NCI-H345 (cell line): ENCODE data around the gene CNN2.

Experiments
- DNase-seq: peaks from one replicate; lab custom pipeline; 2025; lab: John Stamatoyannopoulos, UW

Gene CNN2

DNA sequence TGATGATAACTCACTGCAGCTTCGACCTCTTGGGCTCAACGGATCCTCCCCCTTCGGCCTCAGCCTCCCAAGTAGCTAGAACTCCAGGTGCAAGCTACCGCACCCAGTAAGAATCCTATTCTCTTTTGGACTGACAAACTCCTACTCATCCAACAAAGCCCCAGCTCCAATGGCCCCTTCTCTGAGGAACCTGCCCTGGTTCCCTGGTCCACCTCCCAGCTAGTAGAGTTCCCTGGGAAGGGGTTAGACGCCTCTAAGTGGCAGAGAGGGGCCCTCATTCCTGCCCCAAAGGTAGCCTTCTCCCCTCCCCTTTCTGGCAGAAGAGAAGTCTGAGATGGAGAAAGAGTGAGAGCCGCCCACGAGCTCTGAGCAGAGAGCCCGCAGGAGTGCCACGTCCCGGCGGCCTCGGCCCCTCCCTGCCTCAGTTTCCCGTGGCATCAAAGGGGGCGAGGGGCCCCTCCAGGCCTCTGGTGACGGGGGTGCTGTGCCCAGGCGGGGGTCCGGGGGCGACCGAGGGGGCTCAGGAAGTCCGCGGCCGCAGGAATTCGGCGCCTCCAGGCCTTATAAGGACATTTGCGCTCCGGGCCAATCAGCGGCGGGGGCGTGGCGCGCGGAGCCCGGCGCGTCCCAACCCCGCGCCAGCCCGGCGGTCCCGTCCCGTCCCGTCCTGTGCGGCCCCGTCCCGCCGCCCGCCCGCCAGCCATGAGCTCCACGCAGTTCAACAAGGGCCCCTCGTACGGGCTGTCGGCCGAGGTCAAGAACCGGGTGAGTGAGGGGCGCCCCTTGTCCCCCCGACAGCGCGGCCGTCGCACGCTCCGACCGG is at the start of gene CNN2:
Gene CNN2, plus strand, starts transcription at position 649 of the 823 bp plus-strand sequence. Its CDS starts 54 bp downstream, at position 703.
- DNase-seq, result no peak

DNA sequence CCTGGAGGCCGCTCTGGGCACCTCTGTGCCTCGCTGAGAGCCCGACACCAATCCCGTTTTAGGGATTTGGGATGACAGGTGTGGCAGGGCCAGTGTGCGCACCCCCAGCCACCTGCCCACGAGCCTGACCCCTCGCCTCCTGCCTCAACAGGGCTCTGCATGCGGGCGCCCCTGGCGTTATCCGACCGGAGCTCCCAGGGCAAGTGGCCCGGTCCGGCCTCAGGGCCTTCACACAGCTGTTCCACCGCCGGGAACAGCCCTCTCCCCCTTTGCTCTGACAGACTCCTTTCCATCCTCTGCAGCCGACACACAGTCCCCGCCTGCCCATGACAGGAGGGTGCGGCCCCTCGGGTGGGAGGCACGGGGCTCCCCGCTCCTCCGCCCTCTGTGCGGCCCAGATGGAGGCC is 49.3 kb upstream of the CNN2 start:
- DNase-seq, result no peak

DNA sequence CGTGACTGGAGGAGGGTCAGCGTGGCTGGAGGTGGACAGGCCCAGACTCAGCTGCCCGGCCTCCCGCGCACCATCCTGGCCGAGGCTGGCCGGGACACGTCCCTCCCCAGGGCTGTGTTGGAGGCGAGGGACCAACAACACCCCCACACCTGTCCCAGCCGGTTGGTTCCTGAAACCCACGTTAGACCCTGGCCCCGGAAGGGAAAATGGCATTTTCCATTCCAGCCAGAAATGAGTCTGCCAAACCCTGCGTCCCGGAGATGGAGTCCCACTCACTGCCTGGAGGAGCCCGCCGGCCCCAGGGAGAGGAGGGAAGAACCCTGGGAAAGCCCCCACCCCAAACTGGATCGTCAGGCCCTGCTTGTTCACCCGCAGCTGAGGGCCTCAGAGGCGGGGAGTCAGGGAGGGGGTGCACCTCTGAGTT is 47.1 kb upstream of the CNN2 start:
- DNase-seq, result no peak

DNA sequence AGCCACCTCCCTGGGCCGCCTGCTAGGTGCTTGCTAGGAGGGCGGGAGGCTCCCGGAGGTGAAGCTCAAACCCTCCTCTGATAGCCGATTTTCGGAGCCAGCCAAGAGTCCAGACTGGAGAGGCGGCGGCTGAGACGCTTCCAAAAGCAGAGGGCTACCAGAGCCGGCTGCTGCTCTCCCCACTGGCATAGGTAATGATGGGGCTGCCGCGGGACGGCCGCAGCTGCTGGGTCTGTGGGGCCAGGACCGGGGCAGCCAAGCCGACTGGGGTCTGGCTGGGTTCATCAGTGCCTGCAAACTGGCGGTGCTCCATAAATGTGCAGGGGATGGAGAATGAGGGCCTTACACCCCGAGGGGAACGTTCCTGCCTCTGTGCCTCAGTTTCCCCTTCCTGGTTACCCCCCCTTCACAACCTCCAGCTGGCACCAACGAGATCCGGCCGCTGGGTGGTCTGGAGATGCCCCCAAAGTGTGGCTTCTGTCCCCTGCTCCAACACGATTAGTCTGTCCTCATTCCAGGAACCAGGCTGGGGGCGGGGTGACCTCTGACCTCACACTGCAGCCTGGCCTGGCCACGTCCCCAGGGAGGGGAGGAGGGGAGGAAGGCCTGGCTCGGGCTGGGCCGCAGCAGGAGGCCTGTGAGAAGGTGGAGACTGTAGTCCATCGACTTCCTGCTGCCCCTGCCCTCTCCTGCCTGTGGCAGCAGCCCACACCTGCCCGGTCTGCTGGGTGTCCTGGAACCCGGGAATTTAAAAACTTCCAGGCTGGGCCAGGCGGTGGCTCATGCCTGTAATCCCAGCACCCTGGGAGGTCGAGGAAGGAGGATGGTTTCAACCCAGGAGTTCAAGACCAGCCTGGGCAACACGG is 46.0 kb upstream of the CNN2 start:
- no peak for DNase-seq

DNA sequence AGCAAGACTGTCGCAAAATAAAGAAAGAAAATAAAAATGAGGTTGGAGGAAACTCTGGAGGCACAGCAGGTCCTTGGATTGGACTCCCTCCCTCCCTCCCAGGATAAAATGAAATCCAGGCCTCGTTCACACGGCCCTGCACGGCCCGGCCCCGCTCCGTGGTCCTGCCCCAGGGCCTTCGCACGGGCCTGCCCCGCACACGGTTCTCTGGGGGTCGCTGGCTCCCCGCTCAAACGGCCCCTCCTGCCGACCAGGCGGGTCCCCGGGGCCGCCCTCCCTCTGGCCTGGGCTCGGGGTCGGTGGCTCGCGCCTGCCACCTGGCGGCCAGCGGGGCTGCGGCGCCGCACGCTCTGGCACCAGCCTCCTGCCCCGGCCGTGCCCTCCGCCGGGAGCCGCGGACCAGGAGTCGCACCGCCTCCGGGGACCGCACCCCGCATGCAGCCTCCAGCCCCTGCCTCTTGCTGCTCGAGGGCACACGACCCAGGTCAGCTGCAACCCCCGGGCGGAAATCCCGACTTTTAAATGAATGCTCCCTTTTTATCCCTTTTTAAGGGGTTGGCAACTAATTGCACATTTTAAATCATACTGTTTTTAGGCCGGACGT is 43.7 kb upstream of the CNN2 start:
- peak; percentile 63 for DNase-seq

DNA sequence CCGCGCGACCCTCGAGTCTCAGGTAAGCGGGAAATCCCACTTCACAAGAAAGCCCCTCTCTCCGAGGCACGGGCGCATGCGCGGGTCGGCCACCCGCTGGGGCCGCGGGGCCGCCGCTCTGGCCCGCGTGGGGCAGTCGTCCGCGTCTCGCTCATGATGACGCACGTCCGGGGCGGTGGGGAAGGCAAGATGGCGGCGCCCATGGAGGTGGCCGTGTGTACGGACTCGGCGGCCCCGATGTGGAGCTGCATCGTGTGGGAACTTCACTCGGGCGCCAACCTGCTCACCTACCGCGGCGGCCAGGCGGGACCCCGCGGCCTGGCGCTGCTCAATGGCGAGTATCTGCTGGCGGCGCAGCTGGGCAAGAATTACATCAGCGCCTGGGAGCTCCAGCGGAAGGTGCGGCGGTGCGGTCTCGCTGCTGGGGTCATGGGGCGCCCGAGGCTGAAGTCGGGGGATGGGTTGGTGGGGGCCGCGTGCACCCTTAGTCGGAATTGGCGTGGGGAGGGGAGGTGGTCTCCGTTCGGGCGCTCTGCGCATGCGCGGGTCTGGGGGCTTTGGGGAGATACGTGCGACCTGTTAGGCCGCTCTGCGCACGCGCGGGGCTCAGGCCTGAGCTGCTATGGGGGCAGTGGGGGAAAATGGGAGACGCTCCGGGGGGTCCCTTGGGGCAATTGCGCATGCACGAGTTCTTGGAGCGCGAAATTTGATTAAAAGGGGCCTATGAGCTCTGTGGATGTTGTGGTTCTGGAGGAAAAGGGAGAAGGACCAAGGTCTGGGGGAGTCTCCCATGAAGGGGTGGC is 42.0 kb upstream of the CNN2 start, which contains the start of gene WDR18:
Gene WDR18, plus strand, starts transcription at position 181 of the 803 bp plus-strand sequence. Its CDS starts 9 bp downstream, at position 190.
- peak; percentile 94 for DNase-seq

DNA sequence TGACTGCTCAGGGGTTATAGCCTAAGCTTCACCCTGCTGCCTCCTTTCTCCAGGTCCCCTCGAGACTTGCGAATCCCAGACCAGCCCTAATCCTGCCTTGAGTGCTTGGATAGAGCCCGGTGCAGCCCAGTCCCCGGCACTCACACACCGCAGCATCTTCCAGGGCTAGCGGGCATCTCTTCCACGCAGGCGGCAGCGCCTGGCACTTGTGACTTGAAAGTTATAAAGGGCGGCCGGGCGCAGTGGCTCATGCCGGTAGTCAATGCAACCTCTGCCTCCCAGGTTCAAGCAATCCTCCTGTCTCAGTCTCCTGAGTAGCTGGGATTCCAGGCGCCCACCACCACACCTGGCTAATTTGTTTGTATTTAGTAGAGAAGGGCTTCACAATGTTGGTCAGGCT is 40.3 kb upstream of the CNN2 start:
- no peak for DNase-seq

DNA sequence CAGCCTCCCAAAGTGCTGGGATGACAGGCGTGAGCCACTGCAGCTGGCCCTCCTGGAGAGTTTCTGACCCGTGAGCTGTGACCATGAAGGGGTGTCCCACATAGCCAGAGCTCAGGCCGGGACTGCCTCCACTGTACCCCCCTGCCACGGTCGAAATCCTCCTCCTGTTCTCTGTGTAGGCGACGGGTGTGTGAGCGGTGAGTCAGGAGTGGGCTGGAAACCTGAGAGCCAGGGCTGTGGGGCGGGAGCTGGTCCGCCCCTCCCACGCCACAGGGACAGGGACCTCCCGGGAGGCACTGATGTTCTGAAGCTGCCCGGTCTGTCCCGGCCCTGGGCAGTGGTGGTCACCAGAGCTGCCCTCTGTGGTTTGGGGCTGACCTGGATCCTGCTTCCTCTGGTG is 38.3 kb upstream of the CNN2 start:
- no peak for DNase-seq

DNA sequence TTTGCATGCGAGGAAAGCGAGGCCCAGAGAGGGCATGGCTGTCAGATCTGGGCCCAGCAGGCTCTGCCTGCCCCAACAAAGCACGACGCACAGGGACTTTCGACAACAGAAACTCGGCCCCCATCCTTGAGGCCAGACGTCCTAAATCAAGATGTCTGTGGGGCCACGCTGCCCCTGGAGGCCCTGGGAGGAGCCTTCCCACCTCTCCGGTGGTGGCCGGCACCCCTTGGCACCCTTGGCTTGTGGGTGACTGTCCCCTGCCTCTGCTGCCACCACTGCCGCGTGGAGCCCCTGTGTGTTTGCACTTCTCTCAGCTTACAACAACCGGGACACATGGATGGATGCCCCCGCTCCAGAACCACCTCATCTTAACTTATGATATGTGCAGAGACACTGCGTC is 37.9 kb upstream of the CNN2 start:
- DNase-seq, result no peak

DNA sequence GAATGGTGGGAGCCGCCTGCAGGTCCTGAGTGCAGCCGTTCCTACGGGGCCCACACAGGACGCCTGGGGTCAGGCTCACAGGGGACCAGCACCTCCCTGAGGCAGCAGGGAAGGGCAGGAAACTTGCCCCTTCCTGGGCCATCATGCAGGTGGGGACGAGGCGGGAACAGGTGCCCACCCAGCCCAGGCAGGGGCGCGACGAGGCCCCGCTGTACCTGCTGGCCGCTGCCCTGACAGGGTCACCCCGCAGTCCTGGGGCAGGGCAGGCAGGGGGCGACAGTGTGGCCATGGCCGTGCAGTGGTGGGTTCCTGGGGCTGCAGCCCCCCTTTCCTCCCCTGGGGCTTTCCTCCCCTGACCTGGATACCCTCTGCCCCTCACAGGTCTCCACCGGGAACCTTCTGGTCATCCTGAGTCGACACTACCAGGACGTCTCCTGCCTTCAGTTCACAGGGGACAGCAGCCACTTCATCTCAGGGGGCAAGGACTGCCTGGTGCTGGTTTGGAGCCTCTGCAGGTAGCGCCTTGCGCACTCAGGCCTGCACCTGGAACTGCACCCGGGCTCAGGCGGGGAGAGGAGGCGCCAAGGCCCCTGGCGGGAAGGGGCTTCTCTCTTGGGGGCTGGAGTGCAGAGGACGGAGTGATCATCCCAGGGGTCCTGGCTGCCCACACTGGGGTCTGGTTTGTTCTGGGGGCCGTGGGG is 36.9 kb upstream of the CNN2 start:
- DNase-seq, result no peak

DNA sequence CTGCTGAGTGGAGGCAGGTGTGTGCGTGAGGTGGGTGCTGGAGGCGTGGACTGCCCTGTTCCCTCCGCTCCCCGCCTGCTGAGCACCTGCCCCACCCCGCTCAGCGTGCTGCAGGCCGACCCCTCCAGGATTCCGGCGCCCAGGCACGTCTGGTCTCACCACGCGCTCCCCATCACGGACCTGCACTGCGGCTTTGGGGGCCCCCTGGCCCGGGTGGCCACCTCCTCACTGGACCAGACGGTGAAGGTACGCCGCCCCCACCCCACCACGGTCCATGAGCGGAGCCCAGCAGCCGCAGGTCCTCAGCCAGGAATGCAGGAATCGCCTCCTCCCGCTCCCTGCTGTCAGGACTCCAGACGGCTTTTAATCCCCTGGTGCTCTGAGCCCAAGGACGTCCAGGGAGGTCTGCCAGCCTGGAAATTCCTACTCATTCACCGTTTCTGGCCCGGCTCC is 36.3 kb upstream of the CNN2 start:
- DNase-seq, result no peak

DNA sequence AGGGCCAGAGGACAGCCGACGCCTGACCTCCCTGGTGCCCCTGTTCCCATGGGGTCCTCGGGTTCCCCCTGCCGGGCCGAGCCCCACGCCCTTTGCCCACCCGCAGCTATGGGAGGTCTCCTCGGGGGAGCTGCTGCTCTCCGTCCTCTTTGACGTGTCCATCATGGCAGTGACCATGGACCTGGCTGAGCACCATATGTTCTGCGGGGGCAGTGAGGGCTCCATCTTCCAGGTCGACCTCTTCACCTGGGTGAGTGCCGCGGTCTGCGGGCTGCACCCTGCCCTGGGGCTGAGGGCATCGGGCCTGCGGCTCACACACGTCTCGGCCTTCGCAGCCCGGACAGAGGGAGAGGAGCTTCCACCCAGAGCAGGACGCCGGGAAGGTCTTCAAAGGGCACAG is 35.7 kb upstream of the CNN2 start:
- no peak for DNase-seq

DNA sequence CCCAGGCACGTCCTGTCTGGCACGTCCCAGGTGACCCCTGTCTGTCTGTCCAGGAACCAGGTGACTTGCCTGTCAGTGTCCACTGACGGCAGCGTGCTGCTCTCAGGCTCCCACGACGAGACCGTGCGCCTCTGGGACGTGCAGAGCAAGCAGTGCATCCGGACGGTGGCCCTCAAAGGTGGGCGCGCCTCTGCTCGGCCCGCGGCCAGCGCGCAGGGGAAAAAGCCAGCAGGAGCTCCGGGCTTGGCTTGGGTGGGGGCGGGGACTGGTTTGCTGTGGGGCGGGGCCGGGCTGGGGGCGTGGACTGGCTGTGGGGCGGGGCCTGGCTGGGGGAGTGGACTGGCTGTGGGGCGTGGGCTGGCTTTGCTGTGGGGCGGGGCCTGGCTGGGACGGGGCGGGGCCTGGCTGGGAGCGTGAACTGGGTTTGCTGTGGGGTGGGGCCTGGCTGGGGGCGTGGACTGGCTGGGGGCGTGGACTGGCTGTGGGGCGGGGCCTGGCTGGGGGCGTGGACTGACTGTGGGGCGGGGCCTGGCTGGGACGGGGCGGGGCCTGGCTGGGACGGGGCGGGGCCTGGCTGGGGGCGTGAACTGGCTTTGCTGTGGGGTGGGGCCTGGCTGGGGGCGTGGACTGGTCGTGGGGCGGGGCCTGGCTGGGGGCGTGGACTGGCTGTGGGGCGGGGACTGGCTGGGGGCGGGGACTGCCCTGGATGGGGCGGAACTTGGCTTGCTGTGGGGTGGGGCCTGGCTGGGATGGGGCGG is 35.1 kb upstream of the CNN2 start:
- DNase-seq, result no peak

DNA sequence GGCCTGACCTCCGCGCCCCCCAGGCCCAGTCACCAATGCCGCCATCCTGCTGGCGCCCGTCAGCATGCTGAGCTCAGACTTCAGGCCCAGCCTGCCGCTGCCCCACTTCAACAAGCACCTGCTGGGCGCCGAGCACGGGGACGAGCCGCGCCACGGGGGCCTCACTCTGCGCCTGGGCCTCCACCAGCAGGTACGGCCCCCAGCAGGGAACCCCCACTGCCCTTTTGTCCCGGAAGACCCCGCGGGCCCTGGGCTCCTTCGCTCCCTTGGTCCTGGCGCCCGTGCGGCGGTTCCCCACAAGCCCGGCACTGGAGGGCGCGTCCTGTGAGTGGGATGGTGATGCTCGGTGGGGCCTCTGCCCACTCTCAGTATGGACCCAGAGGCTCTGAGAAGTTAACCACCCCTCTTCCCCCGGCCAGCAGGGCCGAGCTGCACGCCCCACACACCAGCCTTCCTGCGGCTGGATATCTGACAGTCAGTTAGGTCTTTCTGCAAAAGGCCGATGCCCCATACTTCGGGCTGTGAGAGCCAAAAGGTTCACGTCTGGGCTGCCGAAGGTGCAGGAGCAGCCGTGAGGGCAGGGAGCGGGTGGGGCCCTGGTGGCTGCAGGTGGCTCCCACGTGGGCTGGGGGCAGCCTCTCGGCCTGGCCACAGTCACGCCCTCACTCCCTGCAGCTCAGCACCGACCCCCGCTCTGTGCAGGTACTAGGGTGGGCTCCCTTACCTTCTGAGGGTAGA is 34.3 kb upstream of the CNN2 start:
- no peak for DNase-seq

DNA sequence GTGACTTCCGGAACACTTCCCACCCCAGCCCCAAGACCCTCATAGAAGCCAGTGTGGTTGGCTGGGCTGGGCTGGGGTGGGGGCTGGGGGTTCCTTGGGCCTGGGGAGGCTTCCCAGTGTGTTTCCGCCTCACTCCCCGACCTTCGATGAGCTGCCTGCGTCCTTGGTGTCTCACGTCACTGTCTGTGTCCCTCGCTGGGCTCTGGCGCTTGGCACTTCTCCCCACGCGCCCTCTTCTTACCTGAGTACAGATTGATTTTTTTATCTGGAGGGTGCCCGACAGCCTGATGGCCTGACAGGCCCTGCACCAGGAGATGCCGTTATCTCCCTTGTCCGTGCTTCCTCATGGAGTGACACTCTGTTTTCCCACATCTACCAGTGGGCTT is 33.7 kb upstream of the CNN2 start:
- no peak for DNase-seq

DNA sequence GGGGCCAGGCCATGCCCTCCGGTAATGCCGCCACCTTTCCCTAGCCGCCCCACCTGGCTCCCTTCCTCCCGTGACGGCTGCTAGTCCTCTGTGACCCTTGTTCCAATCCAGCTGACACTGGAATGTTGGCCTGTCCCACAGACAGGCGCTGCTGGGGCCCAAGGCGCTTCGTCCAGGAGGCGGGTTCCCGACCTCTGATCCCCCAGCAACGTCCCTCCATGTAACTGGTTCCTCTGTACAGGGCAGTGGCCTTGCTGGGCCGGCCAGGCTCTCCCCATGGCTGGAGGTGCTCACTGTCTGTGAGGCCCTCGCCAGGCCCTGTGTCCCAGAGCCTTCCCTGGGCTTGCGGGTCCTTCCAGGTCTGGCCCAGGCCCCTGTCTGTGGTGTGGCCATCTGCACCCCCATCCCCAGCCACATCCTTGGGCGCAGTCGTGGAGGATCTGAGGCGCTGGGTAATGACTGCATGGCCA is 33.0 kb upstream of the CNN2 start:
- DNase-seq, result no peak

DNA sequence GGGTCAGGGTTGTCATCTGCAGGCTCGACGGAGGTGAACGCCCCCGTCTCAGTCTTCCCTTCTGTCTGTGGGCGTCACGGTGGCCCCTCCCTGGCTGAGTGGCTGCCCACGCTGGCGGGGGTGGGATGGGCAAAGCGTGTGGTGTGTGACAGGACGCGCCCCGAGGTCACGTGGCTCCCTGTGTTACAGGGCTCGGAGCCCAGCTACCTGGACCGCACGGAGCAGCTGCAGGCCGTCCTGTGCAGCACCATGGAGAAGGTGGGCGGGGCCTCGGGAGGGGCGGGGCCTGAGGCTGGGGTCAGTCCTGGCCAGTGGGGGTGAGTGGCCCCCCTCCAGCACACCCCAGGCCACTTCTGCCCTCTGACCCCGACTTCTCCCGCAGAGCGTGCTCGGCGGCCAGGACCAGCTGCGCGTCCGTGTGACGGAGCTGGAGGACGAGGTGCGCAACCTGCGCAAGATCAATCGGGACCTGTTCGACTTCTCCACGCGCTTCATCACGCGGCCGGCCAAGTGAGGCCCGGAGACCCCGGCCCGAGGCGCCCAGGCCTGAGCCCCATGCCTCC is 32.5 kb upstream of the CNN2 start:
- DNase-seq, result no peak

DNA sequence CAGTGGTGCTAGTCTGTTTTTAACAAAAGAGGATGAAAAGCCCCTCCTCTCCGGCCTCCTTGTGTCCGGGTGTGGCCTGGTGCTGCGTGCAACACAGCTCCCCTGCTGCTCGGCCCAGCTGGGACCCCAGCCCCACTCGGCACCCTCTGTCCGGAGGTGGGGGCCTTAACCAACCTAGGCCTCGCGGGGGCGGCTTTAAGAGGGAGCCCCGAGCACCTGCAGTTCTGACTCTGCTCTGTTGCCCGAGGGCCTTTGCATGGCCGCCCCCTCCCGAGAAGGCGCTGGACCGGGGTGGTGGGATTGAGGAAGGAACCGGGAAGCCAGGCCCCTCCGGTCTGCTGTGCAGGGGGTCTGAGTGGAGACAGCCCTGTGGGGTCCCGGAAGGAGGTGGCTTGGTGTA is 31.9 kb upstream of the CNN2 start:
- DNase-seq, result no peak
